HG02798 (cell line): Measurements from ENCODE around the gene ID4.

Experiments used
- ATAC-seq: cut with Tn5 transposase; IDR thresholded peaks from one replicate; pipeline ENCODE4 v1.9.1; 2021; ENCODE audit warnings: mild to moderate bottlenecking; ENCODE audit not compliant: unreplicated experiment, poor library complexity

The ID4 gene

GRCh38 chr6:19830171-19830570 is 7.0 kb upstream of the ID4 start:
- no peak for ATAC-seq

GRCh38 chr6:19831358-19831757 is 5.8 kb upstream of the ID4 start:
- ATAC-seq: no peak

- ATAC-seq: no peak
Measured at GRCh38 chr6:19833947-19834346, 3.2 kb upstream of the ID4 start.

- ATAC-seq: no peak
Measured at GRCh38 chr6:19834858-19835257, 2.3 kb upstream of the ID4 start.

GRCh38 chr6:19835605-19836004 is 1.6 kb upstream of the ID4 start:
- no peak for ATAC-seq

- no peak for ATAC-seq
Measured at GRCh38 chr6:19837511-19838441, 606 bp downstream of the ID4 start.

- ATAC-seq: no peak
Measured at GRCh38 chr6:19838442-19839236, 1.5 kb downstream of the ID4 start.

GRCh38 chr6:19839237-19839546 is 2.0 kb downstream of the ID4 start:
- ATAC-seq: no peak

GRCh38 chr6:19839788-19840187 is 2.6 kb downstream of the ID4 start:
- no peak for ATAC-seq

- no peak for ATAC-seq
Measured at GRCh38 chr6:19841181-19841580, 4.0 kb downstream of the ID4 start.

GRCh38 chr6:19842030-19842615 is 5.0 kb downstream of the ID4 start:
- ATAC-seq: no peak

GRCh38 chr6:19844689-19845088 is 7.5 kb downstream of the ID4 start:
- no peak for ATAC-seq

- ATAC-seq: no peak
Measured at GRCh38 chr6:19845266-19846041, 8.3 kb downstream of the ID4 start.

GRCh38 chr6:19848465-19849029 is 11.4 kb downstream of the ID4 start:
- ATAC-seq: no peak

GRCh38 chr6:19849196-19849595 is 12.0 kb downstream of the ID4 start:
- no peak for ATAC-seq

- ATAC-seq: no peak
Measured at GRCh38 chr6:19849755-19850154, 12.6 kb downstream of the ID4 start.

- peak; percentile 40 for ATAC-seq
Measured at GRCh38 chr6:19851241-19852089, 14.3 kb downstream of the ID4 start.

- no peak for ATAC-seq
Measured at GRCh38 chr6:19852090-19852457, 14.9 kb downstream of the ID4 start.

- no peak for ATAC-seq
Measured at GRCh38 chr6:19852927-19853326, 15.8 kb downstream of the ID4 start.
